Ovary (tissue), 3 donors: ENCODE results near the gene DOK6.

Experiments
- CTCF ChIP-seq, 3 donors: fragments of 450-650 bp in 2 of 3; fragments of 200-600 bp in 1 of 3; IDR thresholded peaks; one replicate each; pipeline versions ENCODE4 v1.5.1 to v1.8.0; 2016 to 2022; ENCODE audit warnings: antibody characterized with exemption in 3 of 3, mild to moderate bottlenecking in 1 of 3
- EP300 ChIP-seq: sonication (generic); formaldehyde crosslinking; IDR thresholded peaks from one replicate; pipeline ENCODE4 v1.6.1; 2017; ENCODE audit warnings: antibody characterized with exemption
- POLR2A ChIP-seq: fragments of 450-650 bp; IDR thresholded peaks from one replicate; pipeline ENCODE4 v1.6.1; 2017; ENCODE audit warnings: antibody characterized with exemption, mild to moderate bottlenecking, moderate library complexity
- donor health status: DM: no; HTN: no; CAD: no.

GRCh38 chr18:69414184-69414583 is 13.5 kb downstream of the DOK6 start:
- no peak for TF ChIP-seq CTCF (IDR thresholded peaks at IDR 0.05)
- no peak for TF ChIP-seq EP300
- TF ChIP-seq POLR2A = no peak
